ENCODE measurements around the gene CACNA2D3.

GRCh38 chr3:54122324-54123002 lies at the start of gene CACNA2D3:
- no peak for TF ChIP-seq CTCF (IDR thresholded peaks at IDR 0.05)
- TF ChIP-seq POLR2A (IDR thresholded peaks at IDR 0.05) = no peak
- TF ChIP-seq POLR2AphosphoS5 (IDR thresholded peaks at IDR 0.05; ENCODE audit: insufficient read depth in 1 of 2, low read depth in 1 of 2) = no peak
